NCI-H2107 (cell line): ENCODE measurements around the gene KRTAP12-3.
"Not testable (repeated sequence)": the region's sequence is repeated elsewhere in the genome, so short reads cannot be mapped to it uniquely, and the experiment has no call there.

ENCODE experiments used
- DNase-seq: peaks from one replicate; lab custom pipeline; 2025; lab: John Stamatoyannopoulos, UW

The KRTAP12-3 gene

GRCh38 chr21:44685050-44685449 lies 27.3 kb downstream of the KRTAP12-3 start:
- DNase-seq, result not testable (repeated sequence)

GRCh38 chr21:44686000-44686781 lies 28.5 kb downstream of the KRTAP12-3 start:
- no peak for DNase-seq

GRCh38 chr21:44686843-44687561 lies 29.3 kb downstream of the KRTAP12-3 start:
- DNase-seq, result no peak

- DNase-seq, result peak; percentile 82
Measured at GRCh38 chr21:44687671-44688070, 29.9 kb downstream of the KRTAP12-3 start.

GRCh38 chr21:44689740-44690139 lies 32.0 kb downstream of the KRTAP12-3 start:
- not testable (repeated sequence) for DNase-seq

- no peak for DNase-seq
Measured at GRCh38 chr21:44691686-44692085, 34.0 kb downstream of the KRTAP12-3 start.

- no peak for DNase-seq
Measured at GRCh38 chr21:44692798-44693512, 35.2 kb downstream of the KRTAP12-3 start.

GRCh38 chr21:44694776-44695175 lies 37.0 kb downstream of the KRTAP12-3 start:
- no peak for DNase-seq

GRCh38 chr21:44695184-44695583 lies 37.5 kb downstream of the KRTAP12-3 start:
- no peak for DNase-seq

GRCh38 chr21:44695641-44696040 lies 37.9 kb downstream of the KRTAP12-3 start:
- no peak for DNase-seq

- DNase-seq, result no peak
Measured at GRCh38 chr21:44696572-44696971, 38.8 kb downstream of the KRTAP12-3 start.

- DNase-seq, result not testable (repeated sequence)
Measured at GRCh38 chr21:44697172-44697810, 39.6 kb downstream of the KRTAP12-3 start, which contains the start of gene KRTAP10-12. Gene KRTAP10-12, plus strand, starts transcription at chr21:44697172. Its CDS starts 30 bp downstream, at chr21:44697202.

- no peak for DNase-seq
Measured at GRCh38 chr21:44697811-44698734, 40.3 kb downstream of the KRTAP12-3 start.

- no peak for DNase-seq
Measured at GRCh38 chr21:44699502-44700001, 41.8 kb downstream of the KRTAP12-3 start.

- no peak for DNase-seq
Measured at GRCh38 chr21:44700101-44701022, 42.6 kb downstream of the KRTAP12-3 start.

- no peak for DNase-seq
Measured at GRCh38 chr21:44701023-44701400, 43.3 kb downstream of the KRTAP12-3 start.

GRCh38 chr21:44701541-44701940 lies 43.8 kb downstream of the KRTAP12-3 start:
- no peak for DNase-seq

- no peak for DNase-seq
Measured at GRCh38 chr21:44702111-44702972, 44.6 kb downstream of the KRTAP12-3 start.
